HT-29 (cell line): ENCODE data around the gene IL10RA. TPM values are rescaled to one million over a fixed set of nuclear protein-coding genes. Genes with fewer than 3 reads are reported as not detected.
"Not testable (repeated sequence)": the region's sequence is repeated elsewhere in the genome, so short reads cannot be mapped to it uniquely, and the experiment has no call there.

ENCODE experiments used
- DNase-seq: peaks from one replicate; pipeline ENCODE4 v3.0.0-alpha.2; 2015; ENCODE audit warnings: low spot score
- total RNA-seq: library from RNA; depleted of rRNA; stranded (reverse); fragments of >200 nt; shearing (Covaris generic); gene quantifications from 2 replicates; pipeline ENCODE4 v1.2.3, GENCODE V29; 2014; rRNA removed

IL10RA gene
- 0.21 TPM in 1 of 2 replicates, not detected in the other for total RNA-seq

DNA sequence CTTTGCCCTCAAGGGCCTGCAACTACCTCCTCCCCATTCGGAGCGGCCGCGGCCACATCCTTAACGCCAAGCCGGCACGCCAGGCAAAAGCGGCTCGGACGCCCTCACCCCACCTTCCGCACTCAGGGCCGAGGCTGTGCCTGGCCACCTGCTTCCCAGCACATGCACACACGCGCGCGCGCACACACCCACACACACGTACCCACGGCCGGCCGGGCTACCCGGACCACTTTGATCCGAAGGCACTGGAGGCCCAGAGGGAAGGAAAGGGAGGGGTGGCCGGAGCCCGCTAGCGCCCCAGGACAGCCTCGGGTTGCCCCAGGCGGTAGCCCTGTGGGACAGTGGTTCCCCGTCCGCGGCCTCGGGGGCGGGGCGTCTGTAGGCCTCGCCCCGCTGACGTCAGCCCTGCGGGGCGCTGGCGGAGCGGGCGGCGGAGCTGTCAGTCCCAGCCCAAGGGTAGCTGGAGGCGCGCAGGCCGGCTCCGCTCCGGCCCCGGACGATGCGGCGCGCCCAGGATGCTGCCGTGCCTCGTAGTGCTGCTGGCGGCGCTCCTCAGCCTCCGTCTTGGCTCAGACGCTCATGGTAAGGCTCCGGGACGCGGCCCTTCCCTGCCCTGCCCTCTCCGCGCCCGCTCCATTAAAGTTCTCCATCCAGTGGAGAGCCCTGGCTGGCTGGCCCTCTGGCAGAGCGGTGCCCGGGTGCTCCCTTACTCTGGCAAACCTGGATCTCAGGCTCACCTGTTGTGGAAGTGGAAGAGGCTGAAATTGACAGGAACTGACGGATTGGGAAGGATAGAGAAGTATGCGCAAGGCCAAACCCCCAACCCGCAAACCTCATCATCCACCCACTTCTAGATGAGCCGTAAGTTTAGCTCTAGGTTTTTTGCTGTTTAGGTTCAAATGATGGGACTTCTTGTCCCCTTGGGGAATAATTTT, at the start of gene IL10RA:
TSS of gene IL10RA (plus strand) at position 442 of the 935 bp plus-strand sequence. CDS start at position 516, 74 bp downstream.
- peak; percentile 69 for DNase-seq

GRCh38 chr11:117936973-117937372, 49.2 kb upstream of the IL10RA start:
- DNase-seq = no peak

GRCh38 chr11:117940736-117941135, 45.5 kb upstream of the IL10RA start:
- DNase-seq = no peak

- peak; percentile 49 for DNase-seq
Observed at GRCh38 chr11:117941163-117941707, 45.0 kb upstream of the IL10RA start.

DNA sequence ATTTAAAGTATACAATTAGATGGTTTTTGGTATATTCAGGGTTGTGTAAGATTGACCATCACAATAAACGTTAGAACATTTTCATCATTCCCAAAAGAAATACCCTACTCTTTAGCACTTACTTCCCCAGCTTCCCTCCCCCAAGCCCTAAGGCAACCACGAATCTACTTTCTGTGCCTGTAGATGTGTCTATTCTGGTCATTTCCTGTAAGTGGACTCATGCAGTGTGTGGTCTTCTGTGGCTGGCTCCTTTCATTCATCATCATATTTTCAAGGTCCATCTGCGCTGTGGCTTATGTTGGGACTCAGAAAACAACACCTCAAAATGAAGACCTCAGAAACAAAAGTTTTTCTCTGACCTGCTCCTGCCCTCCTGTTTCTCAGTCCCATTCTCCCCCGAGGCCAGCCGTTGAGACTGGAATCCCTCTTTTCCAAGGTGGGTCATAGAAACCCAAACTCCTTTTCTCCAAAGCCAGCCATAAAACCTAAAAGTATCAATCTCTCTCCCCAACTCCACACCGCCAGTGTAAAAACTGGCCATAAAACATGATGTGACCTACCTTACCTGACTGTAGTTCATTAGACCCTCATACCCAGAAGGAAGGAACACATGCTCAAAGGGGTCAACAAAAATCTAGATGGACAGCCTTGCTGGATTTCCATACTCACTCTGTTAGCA, 44.1 kb upstream of the IL10RA start:
- DNase-seq = no peak

GRCh38 chr11:117944554-117944953, 41.6 kb upstream of the IL10RA start:
- DNase-seq = no peak

DNA sequence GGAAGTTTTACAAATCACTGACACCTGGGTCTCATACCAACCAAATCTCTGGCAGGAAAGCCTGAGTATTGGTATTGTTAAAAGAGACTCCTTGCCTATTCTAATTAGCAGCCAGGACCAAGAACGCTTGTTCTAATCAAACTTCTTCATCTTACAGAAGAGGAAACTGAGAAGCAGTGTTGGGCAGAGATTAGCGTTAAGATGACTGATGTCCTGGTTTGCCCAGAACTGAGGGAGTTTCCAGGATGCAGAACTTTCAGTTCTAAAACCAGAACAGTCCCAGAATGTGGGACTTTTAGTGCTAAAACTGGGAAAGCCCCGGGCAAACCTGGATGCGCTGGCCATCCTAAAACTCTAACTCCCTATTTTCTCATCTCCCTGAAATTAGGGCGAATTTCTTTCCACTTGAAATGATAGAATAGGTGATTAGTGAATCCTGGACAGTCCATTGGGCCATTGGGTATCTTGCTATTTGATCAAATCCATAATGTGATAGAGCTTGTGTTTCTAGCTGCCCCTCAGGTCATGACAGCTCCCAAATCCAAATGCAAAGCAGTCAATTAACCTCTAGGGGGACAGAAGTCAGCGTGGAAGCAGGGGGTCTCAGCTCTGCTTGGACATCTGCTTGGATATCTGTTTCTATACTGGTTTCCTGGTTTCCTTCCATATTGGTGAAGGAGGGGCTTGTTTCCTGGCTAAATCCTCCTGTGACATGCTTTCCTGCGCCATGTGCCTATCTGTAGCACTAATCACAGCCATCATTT, 41.0 kb upstream of the IL10RA start:
- no peak for DNase-seq

DNA sequence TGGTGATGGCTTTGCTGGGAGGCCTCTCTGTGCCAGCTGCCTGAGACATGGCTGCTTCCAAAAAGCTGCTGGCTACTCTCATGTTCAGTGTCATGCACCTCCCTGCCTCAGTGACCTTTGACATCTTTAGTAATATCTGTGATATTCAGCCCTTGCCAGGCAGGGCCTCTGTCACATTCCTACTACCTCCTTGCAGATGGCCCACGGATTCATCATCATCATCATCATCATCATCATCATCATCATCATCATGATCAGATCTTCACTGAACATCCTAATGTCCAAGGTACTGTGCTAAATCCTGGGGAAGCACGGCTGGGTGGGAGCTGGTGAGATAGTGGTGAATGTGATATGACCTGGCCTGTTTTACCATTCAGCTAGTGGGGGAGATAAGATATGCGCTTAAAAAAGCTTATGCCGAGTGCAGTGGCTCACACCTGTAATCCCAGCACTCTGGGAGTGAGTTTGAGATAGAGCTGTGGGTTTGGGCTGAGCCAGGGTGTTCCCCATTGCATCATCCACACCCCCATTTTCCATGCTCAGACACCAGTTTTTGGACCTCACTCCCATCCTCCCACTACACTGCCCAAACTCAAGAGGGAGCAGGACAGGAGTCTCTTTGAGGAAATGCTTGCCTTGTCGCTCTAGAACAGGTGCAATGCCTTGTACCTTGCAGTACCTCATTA, 39.9 kb upstream of the IL10RA start:
- DNase-seq = no peak

DNA sequence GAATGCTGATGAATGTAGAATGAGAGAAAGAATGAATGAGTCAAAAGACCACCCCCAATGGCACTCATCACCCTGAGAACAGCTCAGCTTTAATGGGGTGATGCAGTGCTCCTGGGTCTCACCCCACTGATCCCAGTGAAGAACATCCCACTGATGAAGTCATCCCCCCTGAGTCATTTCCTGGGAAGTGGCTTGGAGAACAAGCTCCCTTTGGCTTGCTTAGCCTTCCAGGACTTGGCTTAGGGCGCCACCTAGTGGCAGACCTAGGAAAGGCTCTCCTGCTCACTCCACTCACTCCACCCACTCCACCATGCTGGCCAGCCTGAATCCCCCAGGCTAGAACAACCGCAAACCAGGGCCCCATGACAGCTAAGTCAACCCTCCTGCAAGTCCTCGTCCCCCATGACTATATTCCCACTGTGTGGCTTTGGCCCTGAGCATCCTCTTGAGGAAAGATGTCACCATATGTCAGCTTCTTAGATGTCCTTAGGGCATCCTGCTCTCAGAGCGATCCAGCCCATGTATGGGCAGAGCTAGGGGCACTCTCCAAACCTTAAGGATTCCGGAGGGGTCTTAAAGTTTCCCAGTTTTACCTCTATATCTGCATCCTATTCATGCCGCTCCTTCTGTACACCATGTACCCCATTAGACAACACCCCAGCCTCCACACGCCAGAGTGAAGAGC, 39.2 kb upstream of the IL10RA start:
- DNase-seq = peak; percentile 97

- not testable (repeated sequence) for DNase-seq
Observed at GRCh38 chr11:117947751-117948150, 38.4 kb upstream of the IL10RA start.

- not testable (repeated sequence) for DNase-seq
Observed at GRCh38 chr11:117948466-117948865, 37.7 kb upstream of the IL10RA start.

DNA sequence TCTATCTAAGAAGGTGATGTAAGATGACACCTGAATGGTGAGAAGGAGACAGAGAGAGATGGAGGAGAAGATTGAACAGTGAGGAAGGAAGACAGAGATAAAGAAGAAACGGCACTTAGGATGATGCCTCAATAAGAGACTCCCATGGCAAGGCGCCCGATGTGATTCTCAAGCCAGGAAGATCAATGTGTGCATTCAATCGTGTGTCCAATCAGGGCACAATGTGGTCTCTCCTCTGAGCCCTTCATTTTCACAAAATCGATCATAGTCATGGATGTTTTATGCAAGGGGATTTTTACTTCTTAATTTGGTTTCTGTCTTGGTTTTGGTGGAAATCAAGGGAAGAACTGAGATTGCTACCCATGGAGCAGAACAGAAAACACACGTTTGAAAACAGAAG, 37.1 kb upstream of the IL10RA start:
- no peak for DNase-seq

GRCh38 chr11:117950301-117950700, 35.9 kb upstream of the IL10RA start:
- DNase-seq = no peak

GRCh38 chr11:117950993-117951961, 34.9 kb upstream of the IL10RA start:
- no peak for DNase-seq

GRCh38 chr11:117953024-117953671, 33.0 kb upstream of the IL10RA start:
- no peak for DNase-seq

GRCh38 chr11:117958949-117959348, 27.2 kb upstream of the IL10RA start:
- no peak for DNase-seq

- no peak for DNase-seq
Observed at GRCh38 chr11:117959438-117960149, 26.6 kb upstream of the IL10RA start.

- DNase-seq = no peak
Observed at GRCh38 chr11:117960406-117960805, 25.8 kb upstream of the IL10RA start.
